Left ventricle myocardium inferior (tissue), 1 donor: ENCODE results near the gene MYOZ2. TPM values are rescaled to one million over a fixed set of nuclear protein-coding genes. Genes with fewer than 3 reads are reported as not detected.
A peak's percentile ranks its signal among the peaks of the same experiment; 100 is the strongest.

Experiments
- DNase-seq: peaks from one replicate; pipeline ENCODE4 v3.0.0-alpha.2; 2020
- H3K27ac ChIP-seq: fragments of 200-600 bp; replicated peaks from 2 replicates; pipeline ENCODE4 v1.8.0; 2021
- H3K27me3 ChIP-seq: fragments of 200-600 bp; 2 replicates; pipeline ENCODE4 v1.8.0; 2021; ENCODE audit warnings: low read depth
- H3K36me3 ChIP-seq: fragments of 200-600 bp; 2 replicates; pipeline ENCODE4 v1.8.0; 2021
- H3K4me1 ChIP-seq: fragments of 200-600 bp; 2 replicates; pipeline ENCODE4 v1.8.0; 2021
- H3K4me3 ChIP-seq: fragments of 200-600 bp; 2 replicates; pipeline ENCODE4 v1.8.0; 2021; ENCODE audit warnings: mild to moderate bottlenecking, moderate library complexity
- H3K9me3 ChIP-seq: fragments of 200-600 bp; replicated peaks from 2 replicates; pipeline ENCODE4 v1.8.0; 2021
- intact Hi-C: fragments of 100-400 bp; cut with micrococcal nuclease; formaldehyde crosslinking; loops from one replicate; pipeline ENCODE4 v1.11.0; 2022
- long read RNA-seq: library from polyadenylated mRNA; unstranded; transcript quantifications from one replicate; pipeline ENCODE4 v2.0.0, GENCODE V29; 2021
- total RNA-seq: library from RNA; stranded (reverse); fragmentation: NEBNext Ultra II Directional; extraction: Animal tissue kit (Norgen Biotek cat#: 25700); gene quantifications from one replicate; pipeline ENCODE4 v1.2.1, GENCODE V29; 2021
- TF ChIP-seq, protein P1 (sequence below): fragments of 200-600 bp; IDR thresholded peaks from 2 replicates; pipeline ENCODE4 v1.8.0; 2021; ENCODE audit warnings: antibody characterized with exemption, mild to moderate bottlenecking, borderline replicate concordance
- donor health status: DM: no; HTN: yes; CAD: no; lungs with severe emphysema.

MYOZ2 gene
- 843 TPM for total RNA-seq
- long read RNA-seq, transcript MYOZ2-201 (6 exons, 2,597 nt): major isoform, 691 of 807 reads
- long read RNA-seq, partial matches to known transcripts: 55 of 807 reads
- long read RNA-seq, other reads (novel, unspliced or antisense): 61 of 807 reads

DNA sequence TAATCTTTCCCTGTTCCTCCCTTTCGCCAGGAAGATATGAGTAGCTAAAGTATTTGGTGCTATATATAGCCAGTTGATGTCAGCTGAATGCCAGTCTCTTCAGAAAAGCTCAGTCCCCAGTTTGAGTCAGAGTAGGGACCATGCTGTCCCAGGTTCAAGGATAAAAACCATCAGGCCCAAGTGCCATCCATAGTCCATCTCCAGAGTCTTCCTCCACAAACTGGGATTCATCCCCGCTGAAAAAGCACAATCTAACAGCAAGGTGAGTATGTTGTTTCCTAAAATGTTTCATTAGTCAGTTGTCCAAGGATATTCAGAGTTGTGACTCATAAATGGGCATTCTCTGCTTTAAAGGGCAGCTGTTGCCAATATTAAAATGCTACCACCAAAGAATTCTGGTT lies at the start of gene MYOZ2:
Gene MYOZ2 (plus strand): TSS at position 112 of the 401 bp plus-strand sequence. CDS start 694 bp downstream, outside the sequence.
- TF ChIP-seq, protein P1, sequence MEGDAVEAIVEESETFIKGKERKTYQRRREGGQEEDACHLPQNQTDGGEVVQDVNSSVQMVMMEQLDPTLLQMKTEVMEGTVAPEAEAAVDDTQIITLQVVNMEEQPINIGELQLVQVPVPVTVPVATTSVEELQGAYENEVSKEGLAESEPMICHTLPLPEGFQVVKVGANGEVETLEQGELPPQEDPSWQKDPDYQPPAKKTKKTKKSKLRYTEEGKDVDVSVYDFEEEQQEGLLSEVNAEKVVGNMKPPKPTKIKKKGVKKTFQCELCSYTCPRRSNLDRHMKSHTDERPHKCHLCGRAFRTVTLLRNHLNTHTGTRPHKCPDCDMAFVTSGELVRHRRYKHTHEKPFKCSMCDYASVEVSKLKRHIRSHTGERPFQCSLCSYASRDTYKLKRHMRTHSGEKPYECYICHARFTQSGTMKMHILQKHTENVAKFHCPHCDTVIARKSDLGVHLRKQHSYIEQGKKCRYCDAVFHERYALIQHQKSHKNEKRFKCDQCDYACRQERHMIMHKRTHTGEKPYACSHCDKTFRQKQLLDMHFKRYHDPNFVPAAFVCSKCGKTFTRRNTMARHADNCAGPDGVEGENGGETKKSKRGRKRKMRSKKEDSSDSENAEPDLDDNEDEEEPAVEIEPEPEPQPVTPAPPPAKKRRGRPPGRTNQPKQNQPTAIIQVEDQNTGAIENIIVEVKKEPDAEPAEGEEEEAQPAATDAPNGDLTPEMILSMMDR: no peak
- Histone ChIP-seq H3K27ac (peak within 1 kb of the TSS; percentile 91), H3K27me3 (no peaks in the 10 kb centered on the region), H3K4me3 (peak within 1 kb of the TSS; percentile 66), H3K9me3 (no peaks in the 10 kb centered on the region), H3K4me1 (peaks cover 49% of the 10 kb centered on the region), H3K36me3 (no peaks in the 10 kb centered on the region)
- intact Hi-C loops: no loop called here
- no peak for DNase-seq

DNA sequence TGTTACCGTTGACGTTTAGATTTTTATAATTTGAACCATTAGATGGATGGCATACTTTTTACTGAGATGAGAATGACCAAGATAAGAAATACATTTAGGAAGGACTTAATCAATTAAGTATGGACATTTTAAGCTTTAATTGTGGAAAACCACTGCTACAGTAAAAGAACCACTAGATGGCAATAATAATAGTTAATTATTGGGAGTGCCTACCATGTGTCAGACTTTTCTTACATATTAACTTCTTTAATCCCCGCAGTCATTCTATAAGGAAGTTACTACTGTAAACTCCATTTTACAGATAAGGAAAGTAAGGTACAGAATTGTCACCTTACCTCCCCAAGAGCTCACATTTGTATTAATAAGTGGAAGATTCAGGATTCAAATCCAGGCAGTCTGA lies 48.5 kb upstream of the MYOZ2 start:
- Histone ChIP-seq H3K27me3 (no peaks in the 10 kb centered on the region), H3K36me3 (no peaks in the 10 kb centered on the region), H3K4me3 (no peak overlapping the region), H3K27ac (peak overlapping the region; percentile 25), H3K4me1 (peaks cover 24% of the 10 kb centered on the region), H3K9me3 (no peaks in the 10 kb centered on the region)
- TF ChIP-seq, protein P1: peak; percentile 49
- intact Hi-C loops: no loop called here
- no peak for DNase-seq

DNA sequence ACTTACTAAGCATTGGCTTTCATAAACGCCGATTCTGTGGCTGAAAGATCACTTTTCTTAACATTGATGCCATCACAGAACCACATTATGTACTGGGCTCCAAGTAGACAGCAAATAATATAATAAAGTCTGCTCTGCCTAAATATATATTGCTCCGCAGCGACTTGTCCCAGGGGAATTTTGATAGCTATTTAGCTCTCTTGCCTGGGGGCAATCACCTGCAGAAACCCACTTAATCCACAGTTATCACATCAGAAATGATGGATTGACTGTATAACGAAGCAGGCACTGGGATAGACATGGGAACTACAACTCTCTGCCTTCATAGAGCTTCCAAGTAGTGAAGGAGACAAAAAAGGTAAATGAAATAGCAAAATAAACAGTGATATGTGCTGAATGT lies 48.0 kb upstream of the MYOZ2 start:
- DNase-seq: no peak
- Histone ChIP-seq H3K27ac (peak overlapping the region; percentile 25), H3K4me1 (peaks cover 21% of the 10 kb centered on the region), H3K27me3 (no peaks in the 10 kb centered on the region), H3K36me3 (no peaks in the 10 kb centered on the region), H3K9me3 (no peaks in the 10 kb centered on the region), H3K4me3 (no peak overlapping the region)
- TF ChIP-seq, protein P1: no peak
- intact Hi-C loops: no loop called here

DNA sequence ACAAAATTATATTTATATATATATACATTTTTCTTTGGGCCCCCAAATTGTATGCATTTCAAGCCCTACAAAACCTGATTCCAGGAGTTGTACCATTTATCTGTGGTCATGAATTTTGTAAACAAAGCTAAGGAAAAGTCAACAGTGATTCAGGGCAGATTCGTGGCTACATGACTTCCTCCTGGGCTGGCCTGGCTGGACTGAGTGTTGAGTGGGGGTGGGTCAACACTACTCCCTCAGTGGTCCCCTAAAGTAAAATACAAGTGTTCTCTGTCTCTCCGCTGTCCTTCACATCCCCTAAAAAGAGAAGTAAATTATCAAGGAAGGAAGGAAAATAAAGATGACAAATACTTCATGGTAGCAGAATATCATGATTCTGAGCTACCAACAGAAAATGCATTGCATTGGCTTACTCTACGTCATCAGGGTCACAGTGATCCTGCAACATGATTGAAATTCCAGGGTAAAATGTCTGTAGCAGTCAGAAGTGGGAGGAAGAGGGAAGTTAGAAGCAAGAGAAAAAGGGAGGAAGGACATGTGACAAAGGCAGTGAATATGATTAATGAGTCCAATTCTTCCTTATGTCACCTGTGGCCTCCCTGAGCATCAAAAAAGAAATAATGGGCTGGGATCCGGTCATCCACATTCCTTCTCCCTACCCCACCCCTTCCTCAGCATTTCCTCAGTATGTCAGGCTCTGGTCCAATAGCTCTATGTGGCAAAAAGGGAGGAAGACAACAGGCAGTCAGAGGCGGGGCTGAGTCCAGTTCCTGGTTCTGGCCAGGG lies 42.4 kb upstream of the MYOZ2 start:
- Histone ChIP-seq H3K36me3 (no peaks in the 10 kb centered on the region), H3K4me1 (peaks cover 26% of the 10 kb centered on the region), H3K4me3 (no peak overlapping the region), H3K27me3 (no peaks in the 10 kb centered on the region), H3K9me3 (no peaks in the 10 kb centered on the region), H3K27ac (peak overlapping the region; percentile 31)
- DNase-seq: no peak
- TF ChIP-seq, protein P1: no peak
- intact Hi-C loops: no loop called here

DNA sequence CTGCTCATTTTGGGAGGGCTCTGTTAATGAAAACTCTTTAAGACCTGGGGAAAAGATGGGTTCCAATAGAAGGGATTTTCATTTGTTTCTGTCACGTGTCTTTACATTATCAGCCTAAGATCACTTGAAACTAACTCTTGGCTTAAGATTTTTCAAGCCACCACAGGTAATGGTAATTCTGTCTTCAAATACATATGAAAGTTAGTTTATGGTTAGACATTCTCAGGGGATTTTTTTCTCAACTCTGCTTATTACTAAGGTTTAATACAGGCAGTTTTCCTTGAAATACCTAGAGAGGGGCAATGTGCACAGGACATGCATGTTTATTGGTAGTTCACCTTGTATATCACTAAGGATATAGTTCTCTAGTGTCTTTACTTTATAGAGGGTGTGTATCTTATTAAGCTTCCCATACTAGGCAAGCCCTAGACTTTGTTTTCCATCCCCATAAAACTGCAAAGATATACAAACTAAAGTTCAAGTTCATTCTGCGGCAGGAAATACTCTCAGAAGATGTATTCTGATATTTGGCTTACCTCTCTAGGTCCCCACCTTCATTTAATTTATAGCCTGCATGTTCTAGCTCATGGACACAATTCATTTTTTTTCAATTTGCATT lies 38.2 kb upstream of the MYOZ2 start:
- Histone ChIP-seq H3K4me3 (no peak overlapping the region), H3K27ac (no peak overlapping the region), H3K4me1 (peaks cover 44% of the 10 kb centered on the region), H3K36me3 (no peaks in the 10 kb centered on the region), H3K27me3 (no peaks in the 10 kb centered on the region), H3K9me3 (no peaks in the 10 kb centered on the region)
- intact Hi-C loops: loop anchor here (5.0 kb wide), 1 partner anchor 190 kb away; no protein-coding TSS in a partner anchor
- no peak for DNase-seq
- TF ChIP-seq, protein P1: no peak
